Kidney epithelial cell (primary cell): ENCODE results near the gene MARCHF9. TPM values are rescaled to one million over a fixed set of nuclear protein-coding genes. Genes with fewer than 3 reads are reported as not detected.
"Not testable (repeated sequence)": the region's sequence is repeated elsewhere in the genome, so short reads cannot be mapped to it uniquely, and the experiment has no call there.

ENCODE experiments used
- DNase-seq: peaks from one replicate; pipeline ENCODE4 v3.0.0-alpha.2; 2010; ENCODE audit warnings: low read depth
- H3K27me3 ChIP-seq: 2 replicates; pipeline ENCODE4 v1.6.0; 2011; ENCODE audit warnings: low read length; ENCODE audit not compliant: control insufficient read depth, insufficient read depth
- H3K36me3 ChIP-seq: 2 replicates; pipeline ENCODE4 v1.5.1; 2011; ENCODE audit warnings: low read length; ENCODE audit not compliant: control insufficient read depth, insufficient read depth
- H3K4me3 ChIP-seq: 2 replicates; pipeline ENCODE4 v1.5.1; 2011; ENCODE audit warnings: low read depth, mild to moderate bottlenecking, control low read depth, low read length
- CTCF ChIP-seq: IDR thresholded peaks from 2 replicates; pipeline ENCODE4 v1.5.1; 2011; ENCODE audit warnings: mild to moderate bottlenecking, moderate library complexity, low read length, control low read depth, inconsistent platforms; ENCODE audit not compliant: insufficient read depth, poor library complexity, severe bottlenecking
- total RNA-seq: library from RNA; depleted of rRNA; stranded (reverse); fragments of >200 nt; gene quantifications from 2 replicates; pipeline ENCODE4 v1.2.3, GENCODE V29; 2015

MARCHF9 gene
- total RNA-seq, 1 donor from 2014 or later: 16.7 TPM

- H3K27me3 ChIP-seq: peaks cover 9% of the 10 kb centered on the region
- H3K36me3 ChIP-seq: peaks cover 2% of the 10 kb centered on the region
- DNase-seq: no peak
- no peak for TF ChIP-seq CTCF
- H3K4me3 ChIP-seq: no peak overlapping the region
These were observed 34.9 kb upstream of the MARCHF9 start for GRCh38 chr12:57719777-57720605.

GRCh38 chr12:57720606-57721595 is 34.0 kb upstream of the MARCHF9 start:
- TF ChIP-seq CTCF: no peak
- H3K4me3 ChIP-seq: no peak overlapping the region
- H3K36me3 ChIP-seq: peaks cover 2% of the 10 kb centered on the region
- no peak for DNase-seq
- H3K27me3 ChIP-seq: peaks cover 12% of the 10 kb centered on the region

GRCh38 chr12:57721846-57722608 is 32.9 kb upstream of the MARCHF9 start:
- peaks cover 23% of the 10 kb centered on the region for H3K27me3 ChIP-seq
- DNase-seq, H3K36me3 ChIP-seq, H3K4me3 ChIP-seq: not testable (repeated sequence)

- H3K27me3 ChIP-seq: peaks cover 32% of the 10 kb centered on the region
- no peak for DNase-seq
These were observed 31.9 kb upstream of the MARCHF9 start for GRCh38 chr12:57722716-57723629.

GRCh38 chr12:57723630-57723962 is 31.3 kb upstream of the MARCHF9 start:
- Histone ChIP-seq H3K4me3 (no peak overlapping the region), H3K27me3 (peaks cover 38% of the 10 kb centered on the region), H3K36me3 (peaks cover 2% of the 10 kb centered on the region)
- no peak for TF ChIP-seq CTCF
- no peak for DNase-seq

More at GRCh38 chr12:57722716-57723629, 31.9 kb upstream of the MARCHF9 start:
- no peak overlapping the region for H3K4me3 ChIP-seq
- no peak for TF ChIP-seq CTCF
- H3K36me3 ChIP-seq: peaks cover 2% of the 10 kb centered on the region
